Liver (tissue), 9 donors: ENCODE results near the gene GMCL1. TPM values are rescaled to one million over a fixed set of nuclear protein-coding genes. Genes with fewer than 3 reads are reported as not detected.

ENCODE experiments used
- DNase-seq: peaks from one replicate; pipeline ENCODE4 v3.0.0-alpha.2; 2017; ENCODE audit warnings: low spot score
- H3K27ac ChIP-seq, 2 donors: one replicate each; pipeline ENCODE4 v1.7.0; 2013; ENCODE audit warnings: inconsistent platforms in 2 of 2, low read length in 2 of 2, control low read depth in 1 of 2, low read depth in 1 of 2, mild to moderate bottlenecking in 1 of 2
- H3K27me3 ChIP-seq, 4 donors: one replicate each; pipeline versions ENCODE4 v1.6.1 to v1.7.0; 2013; ENCODE audit warnings: low read length in 3 of 4, inconsistent platforms in 1 of 4, mild to moderate bottlenecking in 1 of 4, moderate library complexity in 1 of 4; ENCODE audit not compliant: control insufficient read depth in 4 of 4, insufficient read depth in 4 of 4
- H3K36me3 ChIP-seq, 4 donors: one replicate each; pipeline versions ENCODE4 v1.6.1 to v1.7.0; 2013; ENCODE audit warnings: low read length in 3 of 4, mild to moderate bottlenecking in 3 of 4, low read depth in 1 of 4, moderate library complexity in 1 of 4; ENCODE audit not compliant: control insufficient read depth in 4 of 4, insufficient read depth in 3 of 4
- H3K4me1 ChIP-seq, 4 donors: one replicate each; pipeline versions ENCODE4 v1.6.1 to v1.7.0; 2013; ENCODE audit warnings: low read length in 3 of 4, mild to moderate bottlenecking in 3 of 4, moderate library complexity in 1 of 4; ENCODE audit not compliant: control insufficient read depth in 4 of 4, insufficient read depth in 4 of 4
- H3K4me3 ChIP-seq, 3 donors: one replicate each; pipeline versions ENCODE4 v1.6.1 to v1.7.0; 2013; ENCODE audit warnings: low read length in 3 of 3, control low read depth in 1 of 3, low read depth in 1 of 3, mild to moderate bottlenecking in 1 of 3
- H3K9ac ChIP-seq, 2 donors: one replicate each; pipeline ENCODE4 v1.7.0; 2013; ENCODE audit warnings: low read length in 2 of 2, mild to moderate bottlenecking in 2 of 2, moderate library complexity in 2 of 2, control low read depth in 1 of 2, low read depth in 1 of 2
- H3K9me3 ChIP-seq, 4 donors: one replicate each; pipeline versions ENCODE4 v1.6.1 to v1.7.0; 2013; ENCODE audit warnings: low read length in 3 of 4; ENCODE audit not compliant: control insufficient read depth in 4 of 4
- CTCF ChIP-seq: fragments of 150-350 bp; IDR thresholded peaks from 2 replicates; pipeline ENCODE4 v1.5.1; 2017; ENCODE audit warnings: improper control_type of control experiment, low read depth, low read length; ENCODE audit not compliant: missing input control
- EGR1 ChIP-seq, 2 donors: IDR thresholded peaks; 2 replicates each; pipeline ENCODE4 v1.6.1; 2016 to 2018; ENCODE audit warnings: antibody characterized with exemption in 2 of 2, low read depth in 2 of 2
- FOXA1 ChIP-seq: IDR thresholded peaks from 2 replicates; pipeline ENCODE4 v1.6.1; 2016; ENCODE audit warnings: antibody characterized with exemption
- FOXA2 ChIP-seq: IDR thresholded peaks from 2 replicates; pipeline ENCODE4 v1.6.1; 2016; ENCODE audit warnings: antibody characterized with exemption
- GABPA ChIP-seq, 2 donors: IDR thresholded peaks in 1 of 2; conservative IDR thresholded peaks in 1 of 2; 2 replicates each; pipeline ENCODE4 v1.6.1; 2016; ENCODE audit warnings: antibody characterized with exemption in 2 of 2, mild to moderate bottlenecking in 1 of 2, moderate library complexity in 1 of 2
- HNF4A ChIP-seq, 2 donors: conservative IDR thresholded peaks; 2 replicates each; pipeline ENCODE4 v1.6.1; 2016; ENCODE audit warnings: antibody characterized with exemption in 2 of 2, mild to moderate bottlenecking in 2 of 2
- HNF4G ChIP-seq: IDR thresholded peaks from 2 replicates; pipeline ENCODE4 v1.6.1; 2016; ENCODE audit warnings: antibody characterized with exemption
- JUND ChIP-seq, 2 donors: IDR thresholded peaks; 2 replicates each; pipeline ENCODE4 v1.6.1; 2016; ENCODE audit warnings: antibody characterized with exemption in 2 of 2
- MAX ChIP-seq: IDR thresholded peaks from 2 replicates; pipeline ENCODE4 v1.6.1; 2016; ENCODE audit warnings: antibody characterized with exemption
- NR2F2 ChIP-seq: IDR thresholded peaks from 2 replicates; pipeline ENCODE4 v1.6.1; 2016; ENCODE audit warnings: antibody characterized with exemption
- RAD21 ChIP-seq, 2 donors: IDR thresholded peaks; 2 replicates each; pipeline ENCODE4 v1.6.1; 2016; ENCODE audit warnings: antibody characterized with exemption in 2 of 2, mild to moderate bottlenecking in 2 of 2
- RXRA ChIP-seq, 2 donors: IDR thresholded peaks; 2 replicates each; pipeline ENCODE4 v1.6.1; 2017 to 2018; ENCODE audit warnings: antibody characterized with exemption in 2 of 2, mild to moderate bottlenecking in 1 of 2
- SP1 ChIP-seq: IDR thresholded peaks from 2 replicates; pipeline ENCODE4 v1.6.1; 2018; ENCODE audit warnings: antibody characterized with exemption, mild to moderate bottlenecking
- TAF1 ChIP-seq: conservative IDR thresholded peaks from 2 replicates; pipeline ENCODE4 v1.6.1; 2016; ENCODE audit warnings: antibody characterized with exemption, mild to moderate bottlenecking
- YY1 ChIP-seq: IDR thresholded peaks from 2 replicates; pipeline ENCODE4 v1.6.1; 2016; ENCODE audit warnings: antibody characterized with exemption, mild to moderate bottlenecking
- WGBS: extraction: QIAGEN DNeasy Blood & Tissue Kit; methylation state at CpG from one replicate; pipeline ENCODE4 v1.1.7; 2013; 5-methylcytosine and 5-hydroxymethylcytosine counted together
- polyA plus RNA-seq, 2 donors: library from polyadenylated mRNA; stranded (reverse) in 1 of 2; unstranded in 1 of 2; fragments of 200-250 nt in 1 of 2; fragments of >200 nt in 1 of 2; fragmentation: Nextera tagmentation in 1 of 2; extraction: Ambion mirVana in 1 of 2; gene quantifications; one replicate each; pipeline versions ENCODE4 v1.2.1 to v1.2.3, GENCODE V29; 2013 to 2015
- total RNA-seq, 2 donors: library from RNA; depleted of rRNA; stranded (reverse); fragments of >200 nt; gene quantifications; one replicate each; pipeline ENCODE4 v1.2.3, GENCODE V29; 2014
- TF ChIP-seq, protein P1 (sequence below): IDR thresholded peaks from 2 replicates; pipeline ENCODE4 v1.6.1; 2016; ENCODE audit warnings: antibody characterized with exemption
- TF ChIP-seq, protein P2 (sequence below): IDR thresholded peaks from 2 replicates; pipeline ENCODE4 v1.6.1; 2016; ENCODE audit warnings: antibody characterized with exemption, mild to moderate bottlenecking
- TF ChIP-seq, protein P3 (sequence below): IDR thresholded peaks from 2 replicates; pipeline ENCODE4 v1.6.1; 2016; ENCODE audit warnings: antibody characterized with exemption
- donor health status: healthy.
- donor health status: healthy.
- donor health status: healthy.
- donor health status: healthy.
- donor health status: healthy.

The GMCL1 gene
- total and polyA plus RNA-seq, 4 donors = 5.0 to 11.2 (median 7.0) TPM

GRCh38 chr2:69923116-69923515, 93.7 kb downstream of the GMCL1 start:
- DNase-seq = no peak
- Histone ChIP-seq H3K36me3 (peaks cover 8 to 30% (median 12%) of the 10 kb centered on the region in 4 donors), H3K4me1 (peaks cover 0 to 3% (median 0%) of the 10 kb centered on the region in 4 donors), H3K4me3 (no peak overlapping the region), H3K9ac (no peak overlapping the region), H3K27ac (no peak overlapping the region), H3K9me3 (no peaks in the 10 kb centered on the region), H3K27me3 (no peaks in the 10 kb centered on the region)
- TF ChIP-seq, protein P1, sequence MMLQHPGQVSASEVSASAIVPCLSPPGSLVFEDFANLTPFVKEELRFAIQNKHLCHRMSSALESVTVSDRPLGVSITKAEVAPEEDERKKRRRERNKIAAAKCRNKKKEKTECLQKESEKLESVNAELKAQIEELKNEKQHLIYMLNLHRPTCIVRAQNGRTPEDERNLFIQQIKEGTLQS = no peak
- no peak for TF ChIP-seq CTCF
- TF ChIP-seq NR2F2 = no peak
- no peak for TF ChIP-seq HNF4A (conservative IDR thresholded peaks at IDR 0.05)
- no peak for TF ChIP-seq JUND (IDR thresholded peaks at IDR 0.05)
- no peak for TF ChIP-seq FOXA2
- TF ChIP-seq HNF4G = no peak
- no peak for TF ChIP-seq FOXA1
- no peak for TF ChIP-seq YY1
- no peak for TF ChIP-seq GABPA (IDR thresholded peaks at IDR 0.05 in 1 of 2, conservative IDR thresholded peaks at IDR 0.05 in 1 of 2)
- 97% methylated on average over 3 of the region's 3 CpGs for WGBS

DNA sequence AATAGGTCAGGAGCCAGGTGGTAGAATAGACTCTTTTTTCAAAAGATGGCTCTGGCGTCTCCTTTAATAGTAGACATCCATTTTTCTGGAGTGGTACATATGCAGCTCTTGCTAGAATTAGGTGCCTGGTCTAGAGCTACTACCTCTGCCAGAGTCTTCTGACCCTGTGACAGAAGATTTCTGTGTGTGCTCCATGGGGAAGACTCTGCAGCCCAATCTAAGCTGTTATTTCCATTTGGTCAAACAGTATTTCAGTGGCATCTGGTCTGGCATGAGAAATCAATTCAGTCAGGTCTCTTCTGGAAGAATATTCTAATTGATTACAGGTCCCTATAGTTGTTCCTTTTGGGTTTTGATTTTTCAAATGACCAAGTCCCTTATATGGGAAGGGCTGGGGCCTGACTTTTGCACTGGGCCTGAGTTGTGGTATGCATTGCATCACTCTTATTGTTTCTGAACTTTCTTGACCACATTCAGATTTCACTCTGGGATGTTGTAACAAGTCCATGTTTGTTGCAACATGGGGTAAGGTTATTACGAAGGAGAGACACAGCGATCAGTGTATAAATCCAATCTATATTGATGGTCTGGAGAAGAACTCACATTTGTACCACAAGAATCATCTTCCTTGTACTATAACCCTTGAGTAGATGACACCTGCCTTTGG, 97.5 kb downstream of the GMCL1 start:
- no peak overlapping the region for H3K4me3 ChIP-seq

More for the DNA sequence above, 97.5 kb downstream of the GMCL1 start:
- 30% methylated on average over 3 of the region's 3 CpGs for WGBS
- TF ChIP-seq RXRA (IDR thresholded peaks at IDR 0.05) (peak; percentile 80 to 85), MAX (peak; percentile 54), TAF1 (no peak), FOXA1 (no peak), JUND (IDR thresholded peaks at IDR 0.05) (peak; percentile 30 to 66), SP1 (peak; percentile 65), GABPA (IDR thresholded peaks at IDR 0.05 in 1 of 2, conservative IDR thresholded peaks at IDR 0.05 in 1 of 2) (peak in 1 of 2 donors; percentile 27), EGR1 (IDR thresholded peaks at IDR 0.05; ENCODE audit: low read depth in 2 of 2) (no peak), HNF4A (conservative IDR thresholded peaks at IDR 0.05) (peak; percentile 74 to 85), NR2F2 (no peak), HNF4G (peak; percentile 23), CTCF (no peak), YY1 (peak; percentile 43), FOXA2 (no peak), RAD21 (IDR thresholded peaks at IDR 0.05) (peak; percentile 42 to 58)
- TF ChIP-seq, protein P1 = peak; percentile 93
- TF ChIP-seq, protein P2, sequence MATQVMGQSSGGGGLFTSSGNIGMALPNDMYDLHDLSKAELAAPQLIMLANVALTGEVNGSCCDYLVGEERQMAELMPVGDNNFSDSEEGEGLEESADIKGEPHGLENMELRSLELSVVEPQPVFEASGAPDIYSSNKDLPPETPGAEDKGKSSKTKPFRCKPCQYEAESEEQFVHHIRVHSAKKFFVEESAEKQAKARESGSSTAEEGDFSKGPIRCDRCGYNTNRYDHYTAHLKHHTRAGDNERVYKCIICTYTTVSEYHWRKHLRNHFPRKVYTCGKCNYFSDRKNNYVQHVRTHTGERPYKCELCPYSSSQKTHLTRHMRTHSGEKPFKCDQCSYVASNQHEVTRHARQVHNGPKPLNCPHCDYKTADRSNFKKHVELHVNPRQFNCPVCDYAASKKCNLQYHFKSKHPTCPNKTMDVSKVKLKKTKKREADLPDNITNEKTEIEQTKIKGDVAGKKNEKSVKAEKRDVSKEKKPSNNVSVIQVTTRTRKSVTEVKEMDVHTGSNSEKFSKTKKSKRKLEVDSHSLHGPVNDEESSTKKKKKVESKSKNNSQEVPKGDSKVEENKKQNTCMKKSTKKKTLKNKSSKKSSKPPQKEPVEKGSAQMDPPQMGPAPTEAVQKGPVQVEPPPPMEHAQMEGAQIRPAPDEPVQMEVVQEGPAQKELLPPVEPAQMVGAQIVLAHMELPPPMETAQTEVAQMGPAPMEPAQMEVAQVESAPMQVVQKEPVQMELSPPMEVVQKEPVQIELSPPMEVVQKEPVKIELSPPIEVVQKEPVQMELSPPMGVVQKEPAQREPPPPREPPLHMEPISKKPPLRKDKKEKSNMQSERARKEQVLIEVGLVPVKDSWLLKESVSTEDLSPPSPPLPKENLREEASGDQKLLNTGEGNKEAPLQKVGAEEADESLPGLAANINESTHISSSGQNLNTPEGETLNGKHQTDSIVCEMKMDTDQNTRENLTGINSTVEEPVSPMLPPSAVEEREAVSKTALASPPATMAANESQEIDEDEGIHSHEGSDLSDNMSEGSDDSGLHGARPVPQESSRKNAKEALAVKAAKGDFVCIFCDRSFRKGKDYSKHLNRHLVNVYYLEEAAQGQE = peak; percentile 13
- TF ChIP-seq, protein P3, sequence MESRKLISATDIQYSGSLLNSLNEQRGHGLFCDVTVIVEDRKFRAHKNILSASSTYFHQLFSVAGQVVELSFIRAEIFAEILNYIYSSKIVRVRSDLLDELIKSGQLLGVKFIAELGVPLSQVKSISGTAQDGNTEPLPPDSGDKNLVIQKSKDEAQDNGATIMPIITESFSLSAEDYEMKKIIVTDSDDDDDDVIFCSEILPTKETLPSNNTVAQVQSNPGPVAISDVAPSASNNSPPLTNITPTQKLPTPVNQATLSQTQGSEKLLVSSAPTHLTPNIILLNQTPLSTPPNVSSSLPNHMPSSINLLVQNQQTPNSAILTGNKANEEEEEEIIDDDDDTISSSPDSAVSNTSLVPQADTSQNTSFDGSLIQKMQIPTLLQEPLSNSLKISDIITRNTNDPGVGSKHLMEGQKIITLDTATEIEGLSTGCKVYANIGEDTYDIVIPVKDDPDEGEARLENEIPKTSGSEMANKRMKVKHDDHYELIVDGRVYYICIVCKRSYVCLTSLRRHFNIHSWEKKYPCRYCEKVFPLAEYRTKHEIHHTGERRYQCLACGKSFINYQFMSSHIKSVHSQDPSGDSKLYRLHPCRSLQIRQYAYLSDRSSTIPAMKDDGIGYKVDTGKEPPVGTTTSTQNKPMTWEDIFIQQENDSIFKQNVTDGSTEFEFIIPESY = peak; percentile 40
- H3K9me3 ChIP-seq = no peaks in the 10 kb centered on the region
- H3K9ac ChIP-seq = no peak overlapping the region
- H3K4me1 ChIP-seq = peaks cover 0 to 3% (median under 1%) of the 10 kb centered on the region in 4 donors
- no peaks in the 10 kb centered on the region for H3K27me3 ChIP-seq
- peak overlapping the region; percentile 26 to 28 for H3K27ac ChIP-seq
- H3K36me3 ChIP-seq = peaks cover 6 to 16% (median 10%) of the 10 kb centered on the region in 4 donors
- DNase-seq = no peak
